ENCODE data around the gene CMIP.

Gene CMIP

GRCh38 chr16:81431554-81432353 is 12.9 kb upstream of the CMIP start:
- H3K4me3 ChIP-seq (replicated peaks in 1 of 2; ENCODE audit: low read depth in 2 of 2, low read length in 2 of 2): no peak overlapping the region
- peak; percentile 80 to 82 for DNase-seq (ENCODE audit: low read depth in 2 of 2)
- TF ChIP-seq CTCF (IDR thresholded peaks at IDR 0.05; ENCODE audit: low read depth, low read length): no peak

- H3K4me3 ChIP-seq (replicated peaks in 1 of 2; ENCODE audit: low read depth in 2 of 2, low read length in 2 of 2): no peak overlapping the region
- TF ChIP-seq CTCF (IDR thresholded peaks at IDR 0.05; ENCODE audit: low read depth, low read length): no peak
- DNase-seq (ENCODE audit: low read depth in 2 of 2): no peak
Measured at GRCh38 chr16:81432937-81433557, 11.6 kb upstream of the CMIP start.

GRCh38 chr16:81435103-81435502 is 9.5 kb upstream of the CMIP start:
- no peak for TF ChIP-seq CTCF (IDR thresholded peaks at IDR 0.05; ENCODE audit: low read depth, low read length)
- DNase-seq (ENCODE audit: low read depth in 2 of 2): no peak
- no peak overlapping the region for H3K4me3 ChIP-seq (replicated peaks in 1 of 2; ENCODE audit: low read depth in 2 of 2, low read length in 2 of 2)

- no peak for DNase-seq (ENCODE audit: low read depth in 2 of 2)
- TF ChIP-seq CTCF (IDR thresholded peaks at IDR 0.05; ENCODE audit: low read depth, low read length): no peak
- H3K4me3 ChIP-seq (replicated peaks in 1 of 2; ENCODE audit: low read depth in 2 of 2, low read length in 2 of 2): no peak overlapping the region
Measured at GRCh38 chr16:81435567-81435966, 9.0 kb upstream of the CMIP start.

- H3K4me3 ChIP-seq (replicated peaks in 1 of 2; ENCODE audit: low read depth in 2 of 2, low read length in 2 of 2): no peak overlapping the region
- DNase-seq (ENCODE audit: low read depth in 2 of 2): peak in 1 of 2 donors; percentile 70
- no peak for TF ChIP-seq CTCF (IDR thresholded peaks at IDR 0.05; ENCODE audit: low read depth, low read length)
Measured at GRCh38 chr16:81436386-81436785, 8.2 kb upstream of the CMIP start.

GRCh38 chr16:81437865-81438264 is 6.7 kb upstream of the CMIP start:
- TF ChIP-seq CTCF (IDR thresholded peaks at IDR 0.05; ENCODE audit: low read depth, low read length): no peak
- DNase-seq (ENCODE audit: low read depth in 2 of 2): peak in 1 of 2 donors; percentile 22
- H3K4me3 ChIP-seq (replicated peaks in 1 of 2; ENCODE audit: low read depth in 2 of 2, low read length in 2 of 2): no peak overlapping the region

Measured in cardiac fibroblast (primary cell).